ENCODE measurements around the gene FAM174C. TPM values are rescaled to one million over a fixed set of nuclear protein-coding genes. Genes with fewer than 3 reads are reported as not detected.

Gene FAM174C
- total and polyA plus RNA-seq, 10 of the 15 experiments (the other 5 are each of a cell fraction or from before 2014, with no cell fraction given) = 0.89 to 94.6 (median 43.6) TPM

DNA sequence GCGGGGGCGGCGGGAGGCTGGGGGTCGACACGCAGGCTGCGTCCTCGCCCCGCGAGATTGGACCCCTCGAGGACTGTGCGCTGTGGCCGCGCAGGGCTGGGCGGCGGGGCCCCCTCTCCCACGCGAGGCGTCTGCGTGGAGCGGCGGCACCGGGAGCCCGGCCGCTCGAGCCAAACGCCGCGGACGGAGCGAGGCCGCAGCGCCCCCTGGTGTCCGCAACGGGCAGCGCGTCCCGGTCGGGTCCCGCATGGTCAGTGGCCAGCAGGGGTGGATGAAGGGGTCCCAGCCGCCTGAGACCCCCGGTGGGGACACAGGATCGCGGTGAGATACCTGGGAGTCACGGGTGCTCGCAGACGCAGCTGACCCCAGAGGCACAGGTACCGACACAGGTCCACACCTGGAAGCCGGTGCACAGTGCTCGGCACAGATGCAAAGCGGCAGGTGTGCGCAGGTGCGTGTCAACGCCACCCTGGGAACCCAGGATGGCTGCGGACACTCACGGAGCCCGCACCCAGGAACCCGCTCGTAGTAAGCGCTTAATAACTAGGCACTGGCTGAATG is 8.3 kb upstream of the FAM174C start (continued):
- TF ChIP-seq, protein P1, sequence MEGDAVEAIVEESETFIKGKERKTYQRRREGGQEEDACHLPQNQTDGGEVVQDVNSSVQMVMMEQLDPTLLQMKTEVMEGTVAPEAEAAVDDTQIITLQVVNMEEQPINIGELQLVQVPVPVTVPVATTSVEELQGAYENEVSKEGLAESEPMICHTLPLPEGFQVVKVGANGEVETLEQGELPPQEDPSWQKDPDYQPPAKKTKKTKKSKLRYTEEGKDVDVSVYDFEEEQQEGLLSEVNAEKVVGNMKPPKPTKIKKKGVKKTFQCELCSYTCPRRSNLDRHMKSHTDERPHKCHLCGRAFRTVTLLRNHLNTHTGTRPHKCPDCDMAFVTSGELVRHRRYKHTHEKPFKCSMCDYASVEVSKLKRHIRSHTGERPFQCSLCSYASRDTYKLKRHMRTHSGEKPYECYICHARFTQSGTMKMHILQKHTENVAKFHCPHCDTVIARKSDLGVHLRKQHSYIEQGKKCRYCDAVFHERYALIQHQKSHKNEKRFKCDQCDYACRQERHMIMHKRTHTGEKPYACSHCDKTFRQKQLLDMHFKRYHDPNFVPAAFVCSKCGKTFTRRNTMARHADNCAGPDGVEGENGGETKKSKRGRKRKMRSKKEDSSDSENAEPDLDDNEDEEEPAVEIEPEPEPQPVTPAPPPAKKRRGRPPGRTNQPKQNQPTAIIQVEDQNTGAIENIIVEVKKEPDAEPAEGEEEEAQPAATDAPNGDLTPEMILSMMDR (IDR thresholded peaks at IDR 0.05 in 2 of 3, conservative IDR thresholded peaks at IDR 0.05 in 1 of 3; ENCODE audit: control insufficient read depth in 2 of 3, extremely low read depth in 1 of 3, insufficient read depth in 1 of 3, low read depth in 3 of 3, low read length in 3 of 3) = peak; percentile 83 to 92 (median 86)
- peak; percentile 46; the same call in 1 of the 2 replicates for TF ChIP-seq NR2C1 (IDR thresholded peaks at IDR 0.05)
- peak; percentile 95 for TF ChIP-seq SMARCA5 (IDR thresholded peaks at IDR 0.05)
- TF ChIP-seq SIX5 (IDR thresholded peaks at IDR 0.05; ENCODE audit: low read depth, low read length, severe bottlenecking) = no peak
- no peak for TF ChIP-seq EZH2 (IDR thresholded peaks at IDR 0.05; ENCODE audit: borderline replicate concordance, control insufficient read depth, low read depth, low read length)
- TF ChIP-seq NRF1 (conservative IDR thresholded peaks at IDR 0.05; ENCODE audit: low read depth, low read length) = no peak
- TF ChIP-seq, protein P2, sequence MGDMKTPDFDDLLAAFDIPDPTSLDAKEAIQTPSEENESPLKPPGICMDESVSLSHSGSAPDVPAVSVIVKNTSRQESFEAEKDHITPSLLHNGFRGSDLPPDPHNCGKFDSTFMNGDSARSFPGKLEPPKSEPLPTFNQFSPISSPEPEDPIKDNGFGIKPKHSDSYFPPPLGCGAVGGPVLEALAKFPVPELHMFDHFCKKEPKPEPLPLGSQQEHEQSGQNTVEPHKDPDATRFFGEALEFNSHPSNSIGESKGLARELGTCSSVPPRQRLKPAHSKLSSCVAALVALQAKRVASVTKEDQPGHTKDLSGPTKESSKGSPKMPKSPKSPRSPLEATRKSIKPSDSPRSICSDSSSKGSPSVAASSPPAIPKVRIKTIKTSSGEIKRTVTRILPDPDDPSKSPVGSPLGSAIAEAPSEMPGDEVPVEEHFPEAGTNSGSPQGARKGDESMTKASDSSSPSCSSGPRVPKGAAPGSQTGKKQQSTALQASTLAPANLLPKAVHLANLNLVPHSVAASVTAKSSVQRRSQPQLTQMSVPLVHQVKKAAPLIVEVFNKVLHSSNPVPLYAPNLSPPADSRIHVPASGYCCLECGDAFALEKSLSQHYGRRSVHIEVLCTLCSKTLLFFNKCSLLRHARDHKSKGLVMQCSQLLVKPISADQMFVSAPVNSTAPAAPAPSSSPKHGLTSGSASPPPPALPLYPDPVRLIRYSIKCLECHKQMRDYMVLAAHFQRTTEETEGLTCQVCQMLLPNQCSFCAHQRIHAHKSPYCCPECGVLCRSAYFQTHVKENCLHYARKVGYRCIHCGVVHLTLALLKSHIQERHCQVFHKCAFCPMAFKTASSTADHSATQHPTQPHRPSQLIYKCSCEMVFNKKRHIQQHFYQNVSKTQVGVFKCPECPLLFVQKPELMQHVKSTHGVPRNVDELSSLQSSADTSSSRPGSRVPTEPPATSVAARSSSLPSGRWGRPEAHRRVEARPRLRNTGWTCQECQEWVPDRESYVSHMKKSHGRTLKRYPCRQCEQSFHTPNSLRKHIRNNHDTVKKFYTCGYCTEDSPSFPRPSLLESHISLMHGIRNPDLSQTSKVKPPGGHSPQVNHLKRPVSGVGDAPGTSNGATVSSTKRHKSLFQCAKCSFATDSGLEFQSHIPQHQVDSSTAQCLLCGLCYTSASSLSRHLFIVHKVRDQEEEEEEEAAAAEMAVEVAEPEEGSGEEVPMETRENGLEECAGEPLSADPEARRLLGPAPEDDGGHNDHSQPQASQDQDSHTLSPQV (IDR thresholded peaks at IDR 0.05) = peak; percentile 86; the same call in 1 of the 2 replicates
- 0 out of 4 replicates have a peak, but pooled peaks of 1 of the 2 experiments have one; percentile 7 for TF ChIP-seq CEBPB (IDR thresholded peaks at IDR 0.05; ENCODE audit: borderline replicate concordance in 1 of 2, low read depth in 2 of 2, low read length in 2 of 2)
- TF ChIP-seq, protein P3, sequence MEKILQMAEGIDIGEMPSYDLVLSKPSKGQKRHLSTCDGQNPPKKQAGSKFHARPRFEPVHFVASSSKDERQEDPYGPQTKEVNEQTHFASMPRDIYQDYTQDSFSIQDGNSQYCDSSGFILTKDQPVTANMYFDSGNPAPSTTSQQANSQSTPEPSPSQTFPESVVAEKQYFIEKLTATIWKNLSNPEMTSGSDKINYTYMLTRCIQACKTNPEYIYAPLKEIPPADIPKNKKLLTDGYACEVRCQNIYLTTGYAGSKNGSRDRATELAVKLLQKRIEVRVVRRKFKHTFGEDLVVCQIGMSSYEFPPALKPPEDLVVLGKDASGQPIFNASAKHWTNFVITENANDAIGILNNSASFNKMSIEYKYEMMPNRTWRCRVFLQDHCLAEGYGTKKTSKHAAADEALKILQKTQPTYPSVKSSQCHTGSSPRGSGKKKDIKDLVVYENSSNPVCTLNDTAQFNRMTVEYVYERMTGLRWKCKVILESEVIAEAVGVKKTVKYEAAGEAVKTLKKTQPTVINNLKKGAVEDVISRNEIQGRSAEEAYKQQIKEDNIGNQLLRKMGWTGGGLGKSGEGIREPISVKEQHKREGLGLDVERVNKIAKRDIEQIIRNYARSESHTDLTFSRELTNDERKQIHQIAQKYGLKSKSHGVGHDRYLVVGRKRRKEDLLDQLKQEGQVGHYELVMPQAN (conservative IDR thresholded peaks at IDR 0.05) = peak; percentile 96
- no peak for TF ChIP-seq POLR2A (IDR thresholded peaks at IDR 0.05; ENCODE audit: low read depth, low read length)
- TF ChIP-seq RB1 (IDR thresholded peaks at IDR 0.05; ENCODE audit: borderline replicate concordance) = peak; percentile 80; the same call in 1 of the 2 replicates
- TF ChIP-seq ZSCAN29 (IDR thresholded peaks at IDR 0.05) = peak; percentile 63; the same call in 1 of the 2 replicates
- no peak for TF ChIP-seq MYC (IDR thresholded peaks at IDR 0.05; ENCODE audit: insufficient read depth, insufficient read length, insufficient replicate concordance, low read length, severe bottlenecking)
- no peak for TF ChIP-seq SRF (IDR thresholded peaks at IDR 0.05; ENCODE audit: low read depth in 2 of 2, low read length in 2 of 2)
- 0 out of 2 replicates have a peak, but pooled peaks have one; percentile 38 for TF ChIP-seq MXI1 (IDR thresholded peaks at IDR 0.05; ENCODE audit: low read depth, low read length)
- no peak for TF ChIP-seq ZNF384 (IDR thresholded peaks at IDR 0.05; ENCODE audit: borderline replicate concordance, low read depth, low read length)
- peak; percentile 73 for TF ChIP-seq ZNF687 (IDR thresholded peaks at IDR 0.05)

All from GM12878 (cell line).